Osteoblast (primary cell): Measurements from ENCODE around the gene C21orf58. TPM values are rescaled to one million over a fixed set of nuclear protein-coding genes. Genes with fewer than 3 reads are reported as not detected.

ENCODE experiments used
- DNase-seq: peaks from one replicate; pipeline ENCODE4 v3.0.0; 2011; ENCODE audit warnings: low spot score, mixed read lengths; ENCODE audit not compliant: insufficient read length; ENCODE audit errors: missing footprints
- H2AFZ ChIP-seq: 2 replicates; pipeline ENCODE4 v1.6.0; 2011; ENCODE audit warnings: mild to moderate bottlenecking, low read length
- H3K27ac ChIP-seq: 2 replicates; pipeline ENCODE4 v1.5.1; 2011; ENCODE audit warnings: mild to moderate bottlenecking, low read depth, low read length, moderate library complexity
- H3K27me3 ChIP-seq: 2 replicates; pipeline ENCODE4 v1.6.0; 2012; ENCODE audit warnings: mild to moderate bottlenecking, control low read depth, inconsistent platforms, low read length, moderate library complexity; ENCODE audit not compliant: insufficient read depth
- H3K36me3 ChIP-seq: 2 replicates; pipeline ENCODE4 v1.5.1; 2011; ENCODE audit warnings: mild to moderate bottlenecking, low read length, control low read depth, moderate library complexity; ENCODE audit not compliant: insufficient read depth
- H3K4me1 ChIP-seq: 2 replicates; pipeline ENCODE4 v1.5.1; 2011; ENCODE audit warnings: mild to moderate bottlenecking, low read length, control low read depth, moderate library complexity; ENCODE audit not compliant: insufficient read depth
- H3K4me2 ChIP-seq: 2 replicates; pipeline ENCODE4 v1.6.0; 2011; ENCODE audit warnings: mild to moderate bottlenecking, low read length; ENCODE audit not compliant: insufficient read depth
- H3K4me3 ChIP-seq: fragments of 200-600 bp; sonication (generic); 3 replicates; pipeline ENCODE4 v1.5.1; 2012; ENCODE audit warnings: mild to moderate bottlenecking, low read length, inconsistent platforms; ENCODE audit not compliant: insufficient read depth
- H3K79me2 ChIP-seq: 2 replicates; pipeline ENCODE4 v1.6.0; 2012; ENCODE audit warnings: mild to moderate bottlenecking, low read length, control low read depth, inconsistent platforms; ENCODE audit not compliant: insufficient read depth
- H3K9me3 ChIP-seq: 2 replicates; pipeline ENCODE4 v1.5.1; 2011; ENCODE audit warnings: low read depth, low read length, control low read depth
- H4K20me1 ChIP-seq: 2 replicates; pipeline ENCODE4 v1.6.0; 2012; ENCODE audit warnings: mild to moderate bottlenecking, low read length, control low read depth; ENCODE audit not compliant: insufficient read depth
- CTCF ChIP-seq: IDR thresholded peaks from 2 replicates; pipeline ENCODE4 v1.5.1; 2011; ENCODE audit warnings: mild to moderate bottlenecking, low read depth, low read length, moderate library complexity; ENCODE audit errors: extremely low read depth
- total RNA-seq: library from RNA; depleted of rRNA; stranded (reverse); fragments of >200 nt; gene quantifications from 2 replicates; pipeline ENCODE4 v1.2.3, GENCODE V29; 2012

The C21orf58 gene
- total RNA-seq, 1 donor: 2.2 TPM

GRCh38 chr21:46350571-46350970, 26.9 kb upstream of the C21orf58 start:
- no peak overlapping the region for H3K27ac ChIP-seq
- H4K20me1 ChIP-seq: peaks cover 4% of the 10 kb centered on the region
- no peak overlapping the region for H3K4me2 ChIP-seq
- H3K9me3 ChIP-seq: no peaks in the 10 kb centered on the region
- peaks cover 66% of the 10 kb centered on the region for H3K36me3 ChIP-seq
- no peak overlapping the region for H2AFZ ChIP-seq
- peaks cover 5% of the 10 kb centered on the region for H3K4me1 ChIP-seq
- H3K27me3 ChIP-seq: no peaks in the 10 kb centered on the region
- no peak for TF ChIP-seq CTCF
- H3K79me2 ChIP-seq: peaks cover 2% of the 10 kb centered on the region
- DNase-seq: peak; percentile 77
- no peak overlapping the region for H3K4me3 ChIP-seq

GRCh38 chr21:46349134-46349760, 25.6 kb upstream of the C21orf58 start:
- H3K27me3 ChIP-seq: no peaks in the 10 kb centered on the region
- no peak overlapping the region for H3K4me2 ChIP-seq
- H2AFZ ChIP-seq: no peak overlapping the region
- H3K4me3 ChIP-seq: no peak overlapping the region
- no peak for TF ChIP-seq CTCF
- peaks cover 4% of the 10 kb centered on the region for H4K20me1 ChIP-seq
- peaks cover 5% of the 10 kb centered on the region for H3K4me1 ChIP-seq
- peaks cover 12% of the 10 kb centered on the region for H3K79me2 ChIP-seq
- no peak overlapping the region for H3K27ac ChIP-seq
- H3K9me3 ChIP-seq: no peaks in the 10 kb centered on the region
- peak; percentile 2 for DNase-seq
- peaks cover 64% of the 10 kb centered on the region for H3K36me3 ChIP-seq

GRCh38 chr21:46347791-46348381, 24.2 kb upstream of the C21orf58 start:
- peaks cover 55% of the 10 kb centered on the region for H3K36me3 ChIP-seq
- peaks cover 5% of the 10 kb centered on the region for H3K4me1 ChIP-seq
- H3K79me2 ChIP-seq: peaks cover 20% of the 10 kb centered on the region
- H3K9me3 ChIP-seq: no peaks in the 10 kb centered on the region
- no peak overlapping the region for H3K4me3 ChIP-seq
- DNase-seq: peak; percentile 90
- peak overlapping the region; percentile 61 for H3K27ac ChIP-seq
- no peak overlapping the region for H2AFZ ChIP-seq
- peaks cover 4% of the 10 kb centered on the region for H4K20me1 ChIP-seq
- peak; percentile 43 for TF ChIP-seq CTCF
- no peak overlapping the region for H3K4me2 ChIP-seq
- no peaks in the 10 kb centered on the region for H3K27me3 ChIP-seq

GRCh38 chr21:46347203-46347550, 23.5 kb upstream of the C21orf58 start:
- Histone ChIP-seq H3K27ac (no peak overlapping the region), H3K4me2 (no peak overlapping the region), H3K4me3 (no peak overlapping the region), H3K27me3 (no peaks in the 10 kb centered on the region), H3K79me2 (peaks cover 23% of the 10 kb centered on the region), H3K9me3 (no peaks in the 10 kb centered on the region), H3K36me3 (peaks cover 55% of the 10 kb centered on the region), H3K4me1 (peaks cover 5% of the 10 kb centered on the region), H2AFZ (no peak overlapping the region), H4K20me1 (peaks cover 4% of the 10 kb centered on the region)
- no peak for DNase-seq
- no peak for TF ChIP-seq CTCF
